ENCODE measurements around the gene BTBD8. TPM values are rescaled to one million over a fixed set of nuclear protein-coding genes. Genes with fewer than 3 reads are reported as not detected.

Gene BTBD8
- total RNA-seq, 2 experiments from 2014 or later, result 1.5 to 1.6 TPM

DNA sequence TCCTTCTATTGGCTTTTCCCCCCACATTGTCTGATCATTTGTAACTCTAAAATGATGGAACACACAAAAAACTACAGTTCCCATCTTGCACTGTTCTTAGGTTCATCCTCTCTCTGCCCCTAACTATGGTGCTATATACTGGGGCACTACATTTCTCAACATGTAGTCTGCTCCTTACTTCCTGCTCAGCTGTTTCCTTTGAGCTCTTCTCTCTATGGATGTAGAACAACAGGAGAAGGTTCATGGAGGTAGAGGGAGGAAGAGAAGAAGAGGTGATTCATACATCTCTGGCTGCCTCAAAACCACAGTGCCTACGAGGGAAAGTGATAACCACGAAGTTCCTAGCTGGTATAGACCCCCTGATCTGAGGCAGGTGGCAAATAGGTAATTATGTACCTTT, 130.6 kb downstream of the BTBD8 start:
- ChIA-PET CTCF (no interaction called here), POLR2A (no interaction called here)
- Mint-ChIP-seq H3K27me3 (ENCODE audit: low read depth) (peaks cover 2% of the 10 kb centered on the region), H3K27ac (no peak overlapping the region), H3K4me3 (no peak overlapping the region), H3K36me3 (ENCODE audit: low read depth) (no peaks in the 10 kb centered on the region), H3K9me3 (ENCODE audit: insufficient read depth) (no peaks in the 10 kb centered on the region), H3K4me1 (ENCODE audit: low read depth) (peaks cover 9% of the 10 kb centered on the region)
- ATAC-seq (no peak), DNase-seq (no peak)

DNA sequence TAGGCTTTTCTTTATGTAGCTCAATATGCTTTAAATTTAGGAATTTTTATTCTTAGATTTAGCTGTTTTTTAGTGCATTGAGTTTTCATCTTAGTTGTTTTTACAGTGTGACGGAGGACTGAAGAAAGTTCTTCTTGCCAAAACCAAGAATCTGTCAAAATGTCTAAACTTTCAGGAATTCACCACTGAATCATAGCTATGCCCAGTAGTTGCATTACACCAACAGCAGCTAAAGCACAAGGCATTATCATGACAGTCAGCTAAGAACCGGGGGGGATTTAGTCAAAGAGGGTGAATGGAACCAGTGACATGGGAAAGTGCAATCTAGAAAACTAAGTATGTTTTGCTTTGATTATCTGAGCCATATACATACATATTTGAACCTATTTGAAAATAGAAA, 131.0 kb downstream of the BTBD8 start:
- DNase-seq (no peak), ATAC-seq (no peak)
- ChIA-PET CTCF (no interaction called here), POLR2A (no interaction called here)
- Mint-ChIP-seq H3K27me3 (ENCODE audit: low read depth) (peaks cover 2% of the 10 kb centered on the region), H3K36me3 (ENCODE audit: low read depth) (no peaks in the 10 kb centered on the region), H3K4me1 (ENCODE audit: low read depth) (peaks cover 9% of the 10 kb centered on the region), H3K27ac (no peak overlapping the region), H3K9me3 (ENCODE audit: insufficient read depth) (no peaks in the 10 kb centered on the region), H3K4me3 (no peak overlapping the region)

DNA sequence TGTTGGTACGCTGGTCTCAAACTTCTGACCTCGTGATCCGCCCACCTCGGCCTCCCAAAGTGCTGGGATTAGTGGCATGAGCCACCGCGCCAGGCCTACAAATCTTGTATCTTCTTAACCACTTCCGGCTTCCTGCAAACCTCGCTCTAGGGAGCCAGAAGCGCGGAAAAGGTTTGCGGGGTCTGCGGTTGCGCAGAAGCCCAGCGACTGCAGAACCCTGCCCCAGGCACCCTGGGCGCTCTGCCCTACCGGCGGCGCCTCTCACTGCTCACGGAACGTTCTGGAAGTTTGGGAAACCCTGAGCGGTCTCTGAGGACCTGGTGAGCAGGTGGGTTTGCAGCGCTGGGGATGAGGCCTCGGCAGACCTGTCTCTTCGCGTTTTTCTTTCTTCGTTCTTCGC, 137.6 kb downstream of the BTBD8 start, which contains the start of gene C1orf146:
TSS of gene C1orf146 (plus strand) at position 195 of the 400 bp plus-strand sequence. CDS start 13,506 bp downstream, outside the sequence.
- H3K9me3 Mint-ChIP-seq (ENCODE audit: insufficient read depth), result no peaks in the 10 kb centered on the region
- ATAC-seq, result no peak
- ChIA-PET POLR2A (no interaction called here), CTCF (no interaction called here)
- H3K27ac Mint-ChIP-seq, result no peak within 1 kb of the TSS
- H3K36me3 Mint-ChIP-seq (ENCODE audit: low read depth), result no peaks in the 10 kb centered on the region
- H3K4me3 Mint-ChIP-seq, result no peak within 1 kb of the TSS
- H3K4me1 Mint-ChIP-seq (ENCODE audit: low read depth), result no peaks in the 10 kb centered on the region
- H3K27me3 Mint-ChIP-seq (ENCODE audit: low read depth), result no peaks in the 10 kb centered on the region
- DNase-seq, result no peak

DNA sequence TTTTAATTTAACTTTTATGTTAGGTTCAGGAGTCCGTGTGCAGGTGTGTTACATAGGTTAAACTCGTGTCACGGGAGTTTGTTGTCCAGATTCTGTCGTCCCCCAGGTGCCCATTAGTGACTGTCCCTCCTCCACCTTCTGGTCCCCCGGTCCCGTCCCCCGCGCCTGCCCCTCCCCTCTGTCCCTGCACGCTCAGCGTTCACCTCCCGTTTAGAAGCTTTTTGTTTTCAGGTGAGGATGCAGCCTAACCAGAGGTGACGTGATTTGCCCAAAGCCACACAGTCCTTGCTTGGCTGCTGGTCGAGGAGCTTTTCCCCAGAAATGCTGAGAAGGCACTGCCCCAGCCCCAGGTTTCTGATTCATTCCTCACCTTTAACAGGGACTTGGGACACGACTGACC, 138.4 kb downstream of the BTBD8 start:
- ChIA-PET POLR2A (no interaction called here), CTCF (no interaction called here)
- no peaks in the 10 kb centered on the region for H3K4me1 Mint-ChIP-seq (ENCODE audit: low read depth)
- ATAC-seq (no peak), DNase-seq (no peak)
- H3K36me3 Mint-ChIP-seq (ENCODE audit: low read depth), result no peaks in the 10 kb centered on the region
- no peaks in the 10 kb centered on the region for H3K27me3 Mint-ChIP-seq (ENCODE audit: low read depth)
- no peak overlapping the region for H3K27ac Mint-ChIP-seq
- H3K9me3 Mint-ChIP-seq (ENCODE audit: insufficient read depth), result no peaks in the 10 kb centered on the region
- H3K4me3 Mint-ChIP-seq, result no peak overlapping the region

DNA sequence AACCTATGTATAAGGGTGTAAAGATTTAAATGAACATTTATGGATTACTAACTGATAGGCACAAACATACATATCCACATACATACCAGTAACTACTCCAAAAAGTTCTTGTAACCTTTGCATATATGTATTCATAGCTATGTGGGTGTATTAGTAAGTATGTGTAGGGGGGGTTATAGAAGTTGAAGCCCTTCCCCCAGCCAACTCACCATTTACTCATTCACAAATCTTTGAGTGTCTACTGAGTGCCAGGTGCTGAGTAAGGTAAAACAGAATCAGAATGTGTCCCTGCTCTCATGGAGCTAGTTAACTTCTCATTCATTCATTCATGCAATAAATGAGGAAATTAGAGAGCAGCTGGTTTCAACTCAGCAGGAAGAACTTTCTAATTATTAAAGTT, 138.9 kb downstream of the BTBD8 start:
- DNase-seq (no peak), ATAC-seq (no peak)
- H3K4me1 Mint-ChIP-seq (ENCODE audit: low read depth), result no peaks in the 10 kb centered on the region
- H3K27me3 Mint-ChIP-seq (ENCODE audit: low read depth), result no peaks in the 10 kb centered on the region
- H3K4me3 Mint-ChIP-seq, result no peak overlapping the region
- ChIA-PET CTCF (no interaction called here), POLR2A (no interaction called here)
- H3K36me3 Mint-ChIP-seq (ENCODE audit: low read depth), result no peaks in the 10 kb centered on the region
- H3K27ac Mint-ChIP-seq, result no peak overlapping the region
- H3K9me3 Mint-ChIP-seq (ENCODE audit: insufficient read depth), result no peaks in the 10 kb centered on the region

DNA sequence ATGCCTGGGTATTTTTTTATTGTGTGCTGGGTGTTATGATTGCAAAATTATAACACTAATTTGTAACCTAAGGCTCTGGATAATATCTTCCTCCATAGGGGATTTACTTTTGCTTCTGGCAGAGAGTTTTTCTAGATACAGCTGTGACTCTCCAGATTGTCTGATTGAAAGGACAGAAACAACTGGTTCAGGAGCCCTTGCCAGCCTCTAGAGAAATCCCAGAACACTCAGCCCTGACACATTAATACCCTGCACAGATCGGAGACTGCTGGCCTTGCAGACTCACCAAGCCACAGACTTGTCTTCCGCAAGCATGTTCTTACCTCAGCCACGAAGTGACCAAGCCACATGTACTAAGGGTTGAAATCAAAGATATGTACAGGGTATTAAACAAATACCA, 148.3 kb downstream of the BTBD8 start:
- CTCF ChIA-PET, result no interaction called here
- POLR2A ChIA-PET, result no interaction called here
- H3K4me3 Mint-ChIP-seq, result no peak overlapping the region
- no peaks in the 10 kb centered on the region for H3K36me3 Mint-ChIP-seq (ENCODE audit: low read depth)
- no peak for DNase-seq
- no peak for ATAC-seq
- H3K27ac Mint-ChIP-seq, result no peak overlapping the region
- H3K4me1 Mint-ChIP-seq (ENCODE audit: low read depth), result no peaks in the 10 kb centered on the region
- no peaks in the 10 kb centered on the region for H3K27me3 Mint-ChIP-seq (ENCODE audit: low read depth)
- no peaks in the 10 kb centered on the region for H3K9me3 Mint-ChIP-seq (ENCODE audit: insufficient read depth)

DNA sequence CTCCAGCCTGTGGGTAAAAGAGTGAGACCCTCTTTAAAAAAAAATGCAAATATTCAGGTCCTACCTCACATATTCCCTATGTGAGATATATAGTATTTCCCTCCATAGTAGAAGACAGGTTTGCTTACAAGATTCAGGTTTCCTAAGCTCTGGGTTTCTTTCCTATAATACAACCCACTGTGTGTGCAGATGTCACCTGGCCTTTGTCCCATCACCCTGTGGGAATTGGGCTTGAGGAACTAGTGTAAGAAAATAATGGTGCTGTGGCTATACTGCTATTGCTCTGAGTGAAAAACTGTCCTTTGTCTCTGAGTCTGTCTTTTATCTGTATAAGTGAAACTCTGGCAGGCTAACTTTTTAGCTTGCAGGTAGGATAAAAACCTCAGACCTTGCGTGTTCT, 150.6 kb downstream of the BTBD8 start:
- no peaks in the 10 kb centered on the region for H3K9me3 Mint-ChIP-seq (ENCODE audit: insufficient read depth)
- no peaks in the 10 kb centered on the region for H3K36me3 Mint-ChIP-seq (ENCODE audit: low read depth)
- POLR2A ChIA-PET, result interaction anchor here (0.6 kb wide), 2 partner anchors 227 to 466 kb away, joined by 3 to 4 read pairs; no protein-coding TSS in a partner anchor
- no peaks in the 10 kb centered on the region for H3K4me1 Mint-ChIP-seq (ENCODE audit: low read depth)
- H3K4me3 Mint-ChIP-seq, result no peak overlapping the region
- ATAC-seq (no peak), DNase-seq (no peak)
- CTCF ChIA-PET, result no interaction called here
- H3K27ac Mint-ChIP-seq, result no peak overlapping the region
- peaks cover 2% of the 10 kb centered on the region for H3K27me3 Mint-ChIP-seq (ENCODE audit: low read depth)

Other genes with a start within 250 kb of the BTBD8 start
- 1 to 10 TPM; 3.7 to 4.0 TPM for gene TGFBR3, start 194.2 kb upstream of the BTBD8 start, total RNA-seq
- gene BRDT, start 130.9 kb upstream of the BTBD8 start, total RNA-seq, result not detected
- not detected for gene EPHX4, start 50.4 kb upstream of the BTBD8 start, total RNA-seq
- gene SETSIP, start 4.9 kb upstream of the BTBD8 start, total RNA-seq, result under 1 TPM in 1 of 2 experiments, not detected in 1; 0.55 TPM
- not detected for gene C1orf146, start 137.6 kb downstream of the BTBD8 start, total RNA-seq
- 10 to 100 TPM; 18.4 to 21.9 TPM for gene GLMN, start 218.6 kb downstream of the BTBD8 start, total RNA-seq
- gene RPAP2, start 218.7 kb downstream of the BTBD8 start, total RNA-seq, result 10 to 100 TPM; 32.9 to 36.2 TPM